Measurements from ENCODE around the gene NEURL1. TPM values are rescaled to one million over a fixed set of nuclear protein-coding genes. Genes with fewer than 3 reads are reported as not detected.
"Not testable (repeated sequence)": the region's sequence is repeated elsewhere in the genome, so short reads cannot be mapped to it uniquely, and the experiment has no call there.

The NEURL1 gene
- total RNA-seq, 2 experiments from 2014 or later = 1.1 TPM

DNA sequence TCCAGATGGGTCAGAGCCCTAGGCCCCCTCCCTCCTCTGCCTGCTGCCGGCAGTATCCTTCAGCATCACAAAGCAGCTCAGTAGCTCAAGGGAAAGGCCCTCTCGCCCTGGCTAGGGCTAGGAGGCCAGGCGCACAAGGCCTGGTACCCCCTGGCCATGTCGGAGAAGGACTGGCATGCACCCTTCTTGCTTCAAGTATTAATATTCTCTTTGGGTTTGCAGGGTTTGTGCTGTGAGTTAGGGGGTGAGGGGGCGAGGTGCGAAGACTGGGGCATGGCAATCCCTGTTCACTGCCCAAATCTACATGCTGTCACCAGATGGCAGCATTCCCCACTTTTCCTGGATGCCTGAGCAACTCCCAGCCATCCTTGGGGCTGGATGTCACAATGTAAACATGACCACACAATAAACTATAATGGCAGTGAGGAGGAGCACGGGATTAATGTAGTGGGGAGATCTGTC is 105.2 kb downstream of the NEURL1 start:
- H3K4me1 Mint-ChIP-seq (ENCODE audit: low read depth) = no peaks in the 10 kb centered on the region
- H3K9me3 Mint-ChIP-seq (ENCODE audit: insufficient read depth) = no peaks in the 10 kb centered on the region
- DNase-seq (peak; percentile 27), ATAC-seq (no peak)
- H3K27ac Mint-ChIP-seq = no peak overlapping the region
- no peaks in the 10 kb centered on the region for H3K36me3 Mint-ChIP-seq (ENCODE audit: low read depth)
- ChIA-PET POLR2A (interaction anchor here (1.4 kb wide), 1 partner anchor 87 kb away, joined by 3 read pairs; no protein-coding TSS in a partner anchor), CTCF (interaction anchor here (0.9 to 4.1 kb wide), 3 partner anchors 80 to 88 kb away, joined by 3 to 38 read pairs (median 3); no protein-coding TSS in a partner anchor)
- H3K27me3 Mint-ChIP-seq (ENCODE audit: low read depth) = no peaks in the 10 kb centered on the region
- H3K4me3 Mint-ChIP-seq = no peak overlapping the region

DNA sequence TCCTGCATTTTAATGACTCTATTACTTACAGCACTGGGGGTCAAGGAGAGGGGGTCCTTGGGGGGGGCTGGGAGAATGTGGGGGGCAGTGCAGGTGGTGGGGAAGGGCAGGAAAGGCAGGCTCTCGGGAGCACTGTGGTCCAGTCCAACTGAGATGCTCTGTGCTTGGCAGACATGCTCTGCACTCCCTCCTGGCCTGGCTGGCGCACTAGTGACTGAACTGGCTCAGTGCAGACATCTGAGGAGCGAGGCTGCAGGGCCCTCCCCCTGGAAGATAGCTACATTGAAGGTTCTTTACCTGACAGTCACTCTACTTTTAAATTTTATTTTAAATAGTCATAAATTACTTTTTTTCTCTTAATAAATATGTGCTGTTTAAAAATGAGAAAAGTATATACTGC is 105.7 kb downstream of the NEURL1 start:
- H3K36me3 Mint-ChIP-seq (ENCODE audit: low read depth) = no peaks in the 10 kb centered on the region
- no peaks in the 10 kb centered on the region for H3K27me3 Mint-ChIP-seq (ENCODE audit: low read depth)
- no peak overlapping the region for H3K4me3 Mint-ChIP-seq
- POLR2A ChIA-PET = interaction anchor here (1.4 kb wide), 1 partner anchor 87 kb away, joined by 3 read pairs; no protein-coding TSS in a partner anchor
- no peak for ATAC-seq
- no peaks in the 10 kb centered on the region for H3K9me3 Mint-ChIP-seq (ENCODE audit: insufficient read depth)
- H3K4me1 Mint-ChIP-seq (ENCODE audit: low read depth) = no peaks in the 10 kb centered on the region
- DNase-seq = no peak
- no peak overlapping the region for H3K27ac Mint-ChIP-seq
- CTCF ChIA-PET = interaction anchor here (0.9 to 4.1 kb wide), 3 partner anchors 79 to 87 kb away, joined by 3 to 38 read pairs (median 3); no protein-coding TSS in a partner anchor

DNA sequence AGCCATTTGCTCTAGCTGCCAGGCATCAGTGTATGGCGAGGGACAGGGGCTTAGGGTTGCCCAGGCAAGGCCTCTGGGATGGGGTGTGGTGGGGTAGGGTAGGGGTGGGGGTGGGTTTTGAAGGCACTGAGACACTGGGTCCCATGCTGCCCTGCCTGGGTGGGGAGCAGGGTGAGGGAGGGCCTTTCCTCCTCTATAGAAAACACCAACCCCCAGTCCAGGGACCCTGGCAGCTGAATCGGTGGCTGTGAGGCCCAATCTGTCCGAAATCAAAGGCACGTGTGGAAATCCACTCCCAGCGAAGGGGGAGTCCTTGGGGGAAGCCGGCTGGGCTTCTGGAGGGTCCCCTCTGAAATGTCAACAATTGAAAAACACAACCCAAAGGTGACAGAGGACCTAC is 106.4 kb downstream of the NEURL1 start:
- POLR2A ChIA-PET = interaction anchor here (0.6 kb wide), 1 partner anchor 209 kb away, joined by 3 read pairs; no protein-coding TSS in a partner anchor
- no peak overlapping the region for H3K27ac Mint-ChIP-seq
- CTCF ChIA-PET = interaction anchor here (0.9 to 4.1 kb wide), 2 partner anchors 83 to 87 kb away, joined by 3 to 38 read pairs; no protein-coding TSS in a partner anchor
- no peaks in the 10 kb centered on the region for H3K27me3 Mint-ChIP-seq (ENCODE audit: low read depth)
- no peaks in the 10 kb centered on the region for H3K9me3 Mint-ChIP-seq (ENCODE audit: insufficient read depth)
- no peaks in the 10 kb centered on the region for H3K4me1 Mint-ChIP-seq (ENCODE audit: low read depth)
- H3K36me3 Mint-ChIP-seq (ENCODE audit: low read depth) = no peaks in the 10 kb centered on the region
- H3K4me3 Mint-ChIP-seq = no peak overlapping the region
- ATAC-seq = no peak
- DNase-seq = no peak

GRCh38 chr10:103600325-103600724 is 106.8 kb downstream of the NEURL1 start:
- ATAC-seq (no peak), DNase-seq (no peak)
- H3K4me3 Mint-ChIP-seq = no peak overlapping the region
- no peaks in the 10 kb centered on the region for H3K27me3 Mint-ChIP-seq (ENCODE audit: low read depth)
- no peaks in the 10 kb centered on the region for H3K36me3 Mint-ChIP-seq (ENCODE audit: low read depth)
- no peak overlapping the region for H3K27ac Mint-ChIP-seq
- ChIA-PET CTCF (interaction anchor here (1.4 kb wide), 1 partner anchor 86 kb away, joined by 4 read pairs; no protein-coding TSS in a partner anchor), POLR2A (interaction anchor here (0.6 kb wide), 1 partner anchor 208 kb away, joined by 3 read pairs; no protein-coding TSS in a partner anchor)
- H3K4me1 Mint-ChIP-seq (ENCODE audit: low read depth) = no peaks in the 10 kb centered on the region
- no peaks in the 10 kb centered on the region for H3K9me3 Mint-ChIP-seq (ENCODE audit: insufficient read depth)

DNA sequence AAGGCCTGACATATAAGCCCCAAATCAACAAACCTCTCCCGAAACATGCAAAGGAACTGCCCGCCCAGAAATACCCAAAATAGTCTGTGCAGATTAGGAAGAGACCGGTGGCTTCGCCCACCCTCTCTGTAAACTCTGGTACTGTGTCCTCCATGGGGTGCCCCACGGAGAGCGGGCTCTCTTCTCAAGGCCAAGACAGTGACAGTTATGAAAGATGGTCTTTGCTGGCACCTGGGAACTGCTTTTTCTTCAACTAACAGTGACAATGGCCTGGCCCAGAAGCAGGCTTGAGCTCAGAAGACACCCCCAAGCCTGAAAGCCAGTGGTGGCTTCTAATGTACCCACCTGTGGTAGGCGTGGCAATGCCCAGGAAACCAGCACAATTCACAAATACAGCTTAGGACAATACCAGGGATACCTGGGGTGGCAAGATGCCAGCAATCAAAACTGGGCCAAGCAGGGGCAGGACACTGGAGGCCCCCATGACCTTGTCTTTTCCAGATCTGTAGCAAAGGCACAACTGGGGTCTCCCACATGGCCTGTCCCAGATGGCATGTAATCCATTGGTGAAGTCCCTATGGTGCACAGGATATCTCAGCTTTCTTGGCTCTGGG is 107.6 kb downstream of the NEURL1 start:
- ATAC-seq = no peak
- Mint-ChIP-seq H3K27ac (no peak overlapping the region), H3K36me3 (ENCODE audit: low read depth) (no peaks in the 10 kb centered on the region), H3K27me3 (ENCODE audit: low read depth) (no peaks in the 10 kb centered on the region), H3K4me3 (no peak overlapping the region), H3K9me3 (ENCODE audit: insufficient read depth) (no peaks in the 10 kb centered on the region), H3K4me1 (ENCODE audit: low read depth) (no peaks in the 10 kb centered on the region)
- DNase-seq = no peak
- ChIA-PET CTCF (interaction anchor here (1.4 kb wide), 1 partner anchor 85 kb away, joined by 4 read pairs; no protein-coding TSS in a partner anchor), POLR2A (no interaction called here)

DNA sequence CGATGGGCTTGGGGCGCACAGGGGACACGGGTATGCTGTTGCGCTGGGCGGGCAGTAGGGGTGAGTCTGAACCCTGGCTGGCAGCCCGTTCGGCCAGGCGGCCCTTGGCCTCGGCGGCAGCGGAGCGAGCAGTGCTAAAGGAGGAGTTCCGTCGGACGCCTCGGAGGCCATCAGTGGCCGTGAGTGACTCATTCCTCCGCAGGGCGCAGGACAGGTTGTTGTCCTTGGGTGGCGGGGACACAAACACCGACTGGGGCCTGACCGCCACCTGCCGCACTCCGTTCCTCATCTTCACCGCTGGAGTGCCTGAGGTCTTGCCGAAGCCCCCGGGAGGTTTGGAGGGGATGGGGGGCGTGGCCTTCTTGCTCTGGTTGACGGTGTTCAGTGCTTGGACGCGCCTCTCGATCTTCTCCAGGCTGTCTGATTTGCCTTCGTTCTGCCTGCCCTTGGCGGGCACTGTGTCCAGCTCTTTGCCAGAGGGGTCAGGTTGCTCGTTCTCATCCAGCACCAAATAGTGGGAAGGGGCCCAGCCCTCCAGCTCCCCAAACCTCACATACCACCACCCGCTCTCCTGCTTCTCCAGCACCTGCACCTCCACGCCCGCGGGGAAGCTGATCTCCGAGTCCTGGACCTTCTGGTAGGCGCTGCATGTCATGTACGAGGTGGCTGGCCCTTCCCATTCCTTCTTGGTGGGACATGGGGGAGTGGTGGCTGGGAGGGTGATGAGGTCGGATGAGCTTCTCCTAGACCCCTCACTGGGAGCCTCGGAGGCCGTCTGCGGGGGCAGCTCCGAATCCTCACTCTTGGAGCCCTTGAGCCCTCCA is 108.7 kb downstream of the NEURL1 start:
- H3K9me3 Mint-ChIP-seq (ENCODE audit: insufficient read depth) = no peaks in the 10 kb centered on the region
- no peak for ATAC-seq
- H3K4me3 Mint-ChIP-seq = no peak overlapping the region
- DNase-seq = no peak
- no peaks in the 10 kb centered on the region for H3K4me1 Mint-ChIP-seq (ENCODE audit: low read depth)
- ChIA-PET POLR2A (no interaction called here), CTCF (interaction anchor here (1.4 kb wide), 1 partner anchor 84 kb away, joined by 4 read pairs; no protein-coding TSS in a partner anchor)
- no peak overlapping the region for H3K27ac Mint-ChIP-seq
- H3K27me3 Mint-ChIP-seq (ENCODE audit: low read depth) = no peaks in the 10 kb centered on the region
- no peaks in the 10 kb centered on the region for H3K36me3 Mint-ChIP-seq (ENCODE audit: low read depth)

GRCh38 chr10:103602852-103603155 is 109.3 kb downstream of the NEURL1 start:
- Mint-ChIP-seq H3K4me1 (ENCODE audit: low read depth) (no peaks in the 10 kb centered on the region), H3K27ac (no peak overlapping the region), H3K36me3 (ENCODE audit: low read depth) (no peaks in the 10 kb centered on the region), H3K4me3 (no peak overlapping the region), H3K27me3 (ENCODE audit: low read depth) (no peaks in the 10 kb centered on the region), H3K9me3 (ENCODE audit: insufficient read depth) (no peaks in the 10 kb centered on the region)
- POLR2A ChIA-PET = no interaction called here
- CTCF ChIA-PET = interaction anchor here (3.8 kb wide), 1 partner anchor 10 kb away, joined by 13 read pairs; no protein-coding TSS in a partner anchor
- DNase-seq (no peak), ATAC-seq (no peak)

GRCh38 chr10:103603382-103603781 is 109.9 kb downstream of the NEURL1 start:
- Mint-ChIP-seq H3K4me1 (ENCODE audit: low read depth) (no peaks in the 10 kb centered on the region), H3K27me3 (ENCODE audit: low read depth) (no peaks in the 10 kb centered on the region), H3K4me3 (no peak overlapping the region), H3K9me3 (ENCODE audit: insufficient read depth) (no peaks in the 10 kb centered on the region), H3K36me3 (ENCODE audit: low read depth) (no peaks in the 10 kb centered on the region), H3K27ac (no peak overlapping the region)
- no peak for DNase-seq
- CTCF ChIA-PET = interaction anchor here (3.5 to 3.8 kb wide), 2 partner anchors 10 to 84 kb away, joined by 13 to 55 read pairs; no protein-coding TSS in a partner anchor
- no peak for ATAC-seq
- POLR2A ChIA-PET = no interaction called here

DNA sequence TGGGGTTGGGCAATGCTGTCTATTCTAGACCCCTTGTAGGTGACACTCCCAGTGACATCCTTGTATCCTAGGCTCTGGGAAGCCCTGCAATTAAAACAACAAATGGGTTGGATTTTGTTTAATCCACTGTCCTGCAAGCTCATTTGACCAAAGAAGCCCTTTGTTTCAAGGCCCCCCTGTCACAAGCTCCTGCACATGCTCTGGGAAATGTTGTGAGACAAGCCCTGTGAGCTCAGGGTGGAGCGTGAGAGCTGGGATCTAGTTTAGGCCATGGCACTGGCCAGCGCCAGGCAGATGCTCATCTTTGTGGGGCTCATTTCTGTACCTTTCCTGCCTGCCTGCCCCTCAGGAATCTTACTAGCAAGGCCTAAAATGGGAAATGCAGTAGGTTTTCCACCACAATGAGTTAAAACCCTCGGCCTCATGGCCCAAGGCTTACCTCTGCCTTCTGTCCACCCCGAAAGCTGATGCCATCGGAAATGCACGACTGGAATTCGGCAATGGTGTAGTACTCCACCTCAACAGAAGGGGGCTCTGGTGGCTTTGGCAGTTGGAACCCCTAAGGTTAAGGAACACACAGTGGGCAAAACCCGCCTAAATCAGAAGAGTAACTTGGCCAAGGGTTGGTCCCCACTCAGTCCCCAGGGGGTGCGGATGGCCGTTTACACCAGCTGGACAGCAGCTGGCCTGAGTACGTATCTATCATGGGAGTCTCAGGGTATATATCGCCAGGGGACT is 112.0 kb downstream of the NEURL1 start:
- H3K4me3 Mint-ChIP-seq = no peak overlapping the region
- CTCF ChIA-PET = interaction anchor here (0.9 to 3.8 kb wide), 10 partner anchors 9 to 89 kb away, joined by 4 to 55 read pairs (median 6); no protein-coding TSS in a partner anchor
- ATAC-seq = peak; percentile 47
- H3K9me3 Mint-ChIP-seq (ENCODE audit: insufficient read depth) = no peaks in the 10 kb centered on the region
- H3K4me1 Mint-ChIP-seq (ENCODE audit: low read depth) = no peaks in the 10 kb centered on the region
- DNase-seq = peak; percentile 55
- POLR2A ChIA-PET = no interaction called here
- H3K36me3 Mint-ChIP-seq (ENCODE audit: low read depth) = peaks cover 3% of the 10 kb centered on the region
- no peaks in the 10 kb centered on the region for H3K27me3 Mint-ChIP-seq (ENCODE audit: low read depth)
- H3K27ac Mint-ChIP-seq = no peak overlapping the region

- POLR2A ChIA-PET; H3K4me1 Mint-ChIP-seq (ENCODE audit: low read depth); H3K36me3 Mint-ChIP-seq (ENCODE audit: low read depth); ATAC-seq; DNase-seq; H3K27me3 Mint-ChIP-seq (ENCODE audit: low read depth); H3K9me3 Mint-ChIP-seq (ENCODE audit: insufficient read depth); H3K27ac Mint-ChIP-seq; H3K4me3 Mint-ChIP-seq: not testable (repeated sequence)
- CTCF ChIA-PET = interaction anchor here (1.1 to 3.8 kb wide), 7 partner anchors 9 to 81 kb away, joined by 5 to 55 read pairs (median 7); no protein-coding TSS in a partner anchor
Observed at GRCh38 chr10:103606097-103606438, 112.6 kb downstream of the NEURL1 start.

DNA sequence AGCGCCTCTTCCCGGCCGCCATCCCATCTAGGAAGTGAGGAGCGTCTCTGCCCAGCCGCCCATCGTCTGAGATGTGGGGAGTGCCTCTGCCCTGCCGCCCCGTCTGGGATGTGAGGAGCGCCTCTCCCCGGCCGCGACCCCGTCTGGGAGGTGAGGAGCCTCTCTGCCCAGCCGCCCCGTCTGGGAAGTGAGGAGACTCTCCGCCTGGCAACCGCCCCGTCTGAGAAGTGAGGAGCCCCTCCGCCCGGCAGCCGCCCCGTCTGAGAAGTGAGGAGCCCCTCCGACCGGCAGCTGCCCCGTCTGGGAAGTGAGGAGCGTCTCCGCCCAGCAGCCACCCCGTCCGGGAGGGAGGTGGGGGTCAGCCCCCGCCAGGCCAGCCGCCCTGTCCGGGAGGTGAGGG is 113.5 kb downstream of the NEURL1 start:
- H3K27ac Mint-ChIP-seq; CTCF ChIA-PET; H3K4me1 Mint-ChIP-seq (ENCODE audit: low read depth); H3K9me3 Mint-ChIP-seq (ENCODE audit: insufficient read depth); H3K27me3 Mint-ChIP-seq (ENCODE audit: low read depth); POLR2A ChIA-PET; H3K4me3 Mint-ChIP-seq; H3K36me3 Mint-ChIP-seq (ENCODE audit: low read depth); DNase-seq; ATAC-seq: not testable (repeated sequence)
